PC-9 (cell line): ENCODE results near the gene CAPN5. TPM values are rescaled to one million over a fixed set of nuclear protein-coding genes. Genes with fewer than 3 reads are reported as not detected.

Experiments used
- BruUV-seq: library from RNA; stranded (reverse); fragments of 400-500 nt; replicated peaks from 2 replicates; lab custom pipeline; 2021; lab: Mats Ljungman, UMichigan
- CTCF ChIA-PET: fragments of 300-600 bp; sonication (Branson Sonifier 250); formaldehyde crosslinking; loops from one replicate; lab custom pipeline; 2022; ENCODE audit warnings: antibody characterized with exemption; lab: Charles Lee
- POLR2A ChIA-PET: fragments of 300-600 bp; sonication (Branson Sonifier 250); formaldehyde crosslinking; loops from one replicate; lab custom pipeline; 2022; ENCODE audit warnings: antibody characterized with exemption; ENCODE audit not compliant: unreplicated experiment; lab: Charles Lee
- DNase-seq, 2 experiments: peaks; one replicate each; pipeline versions ENCODE4 v3.0.0 to v3.0.0-alpha.2; 2015 to 2022; ENCODE audit warnings: mixed read lengths in 1 of 2
- H2AFZ ChIP-seq: fragments of 200-600 bp; sonication (generic); 2 replicates; pipeline ENCODE4 v1.8.1; 2017; ENCODE audit warnings: antibody characterized with exemption
- H3F3A ChIP-seq: fragments of 200-600 bp; sonication (generic); 2 replicates; pipeline ENCODE4 v1.8.1; 2017; ENCODE audit warnings: antibody characterized with exemption, mild to moderate bottlenecking, low read depth; ENCODE audit not compliant: insufficient read depth
- H3K27ac ChIP-seq: fragments of 200-600 bp; sonication (generic); 2 replicates; pipeline ENCODE4 v1.6.1; 2016; ENCODE audit warnings: mixed run types
- H3K27me3 ChIP-seq: fragments of 200-600 bp; sonication (generic); 2 replicates; pipeline ENCODE4 v1.6.1; 2016; ENCODE audit warnings: low read depth, mixed run types; ENCODE audit not compliant: insufficient read depth
- H3K36me3 ChIP-seq: fragments of 200-600 bp; sonication (generic); 2 replicates; pipeline ENCODE4 v1.6.1; 2016; ENCODE audit warnings: low read depth, mixed run types
- H3K4me1 ChIP-seq: fragments of 200-600 bp; sonication (generic); replicated peaks from 2 replicates; pipeline ENCODE4 v1.6.1; 2016; ENCODE audit warnings: mixed run types; ENCODE audit not compliant: insufficient read depth
- H3K4me2 ChIP-seq: fragments of 200-600 bp; sonication (generic); 2 replicates; pipeline ENCODE4 v1.6.1; 2017; ENCODE audit warnings: mixed run types
- H3K4me3 ChIP-seq: fragments of 200-600 bp; sonication (generic); 2 replicates; pipeline ENCODE4 v1.6.1; 2016; ENCODE audit warnings: mixed run types
- H3K79me2 ChIP-seq: fragments of 200-600 bp; sonication (generic); 2 replicates; pipeline ENCODE4 v1.6.1; 2017; ENCODE audit warnings: low read depth, mixed run types
- H3K9me2 ChIP-seq: fragments of 200-600 bp; sonication (generic); 2 replicates; pipeline ENCODE4 v1.8.1; 2017; ENCODE audit warnings: mild to moderate bottlenecking; ENCODE audit not compliant: insufficient read depth
- H3K9me3 ChIP-seq: fragments of 200-600 bp; sonication (generic); 2 replicates; pipeline ENCODE4 v1.8.1; 2016; ENCODE audit warnings: low read depth; ENCODE audit not compliant: insufficient read depth
- H4K20me1 ChIP-seq: fragments of 200-600 bp; sonication (generic); 2 replicates; pipeline ENCODE4 v1.8.1; 2017; ENCODE audit not compliant: insufficient read depth
- EZH2 ChIP-seq: fragments of 200-600 bp; sonication (generic); IDR thresholded peaks from 2 replicates; pipeline ENCODE4 v1.8.0; 2017; ENCODE audit warnings: antibody characterized with exemption, low read depth
- intact Hi-C: fragments of 100-400 bp; cut with micrococcal nuclease; formaldehyde crosslinking; loops from one replicate; pipeline ENCODE4 v1.10.0; 2022; ENCODE audit not compliant: unreplicated experiment
- total RNA-seq: library from RNA; stranded (reverse); gene quantifications from 2 replicates; pipeline ENCODE4 v1.2.3, GENCODE V29; 2021
- TF ChIP-seq, protein P1 (sequence below): fragments of 200-600 bp; sonication (generic); conservative IDR thresholded peaks from 2 replicates; pipeline ENCODE4 v1.6.1; 2017; ENCODE audit warnings: mixed run types, antibody characterized with exemption, mild to moderate bottlenecking, moderate library complexity

CAPN5 gene
- total RNA-seq, 1 experiment from 2014 or later, result 9.9 TPM

DNA sequence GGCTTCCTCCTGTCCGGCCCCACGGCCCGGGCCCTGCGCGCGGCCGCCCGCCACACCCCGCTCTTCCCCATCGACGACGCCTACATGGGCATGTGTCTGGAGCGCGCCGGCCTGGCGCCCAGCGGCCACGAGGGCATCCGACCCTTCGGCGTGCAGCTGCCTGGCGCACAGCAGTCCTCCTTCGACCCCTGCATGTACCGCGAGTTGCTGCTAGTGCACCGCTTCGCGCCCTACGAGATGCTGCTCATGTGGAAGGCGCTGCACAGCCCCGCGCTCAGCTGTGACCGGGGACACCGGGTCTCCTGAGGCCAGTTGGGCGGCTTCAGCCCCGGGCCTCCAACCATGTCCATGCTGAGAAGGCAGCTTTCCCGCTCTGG is 26.4 kb upstream of the CAPN5 start:
- Histone ChIP-seq H3K4me3 (no peak overlapping the region), H3K79me2 (no peaks in the 10 kb centered on the region), H3K27me3 (no peaks in the 10 kb centered on the region), H3F3A (peaks cover 4% of the 10 kb centered on the region; the same call in 1 of the 2 replicates), H3K9me3 (no peaks in the 10 kb centered on the region), H3K36me3 (no peaks in the 10 kb centered on the region), H3K27ac (no peak overlapping the region), H3K9me2 (no peaks in the 10 kb centered on the region), H2AFZ (no peak overlapping the region), H3K4me2 (no peak overlapping the region), H4K20me1 (no peaks in the 10 kb centered on the region), H3K4me1 (peaks cover 25% of the 10 kb centered on the region)
- intact Hi-C loops, result no loop called here
- POLR2A ChIA-PET, result no interaction called here
- CTCF ChIA-PET, result no interaction called here
- BruUV-seq, result no TSS peak
- DNase-seq, result no peak
- no peak for TF ChIP-seq EZH2
- TF ChIP-seq, protein P1, sequence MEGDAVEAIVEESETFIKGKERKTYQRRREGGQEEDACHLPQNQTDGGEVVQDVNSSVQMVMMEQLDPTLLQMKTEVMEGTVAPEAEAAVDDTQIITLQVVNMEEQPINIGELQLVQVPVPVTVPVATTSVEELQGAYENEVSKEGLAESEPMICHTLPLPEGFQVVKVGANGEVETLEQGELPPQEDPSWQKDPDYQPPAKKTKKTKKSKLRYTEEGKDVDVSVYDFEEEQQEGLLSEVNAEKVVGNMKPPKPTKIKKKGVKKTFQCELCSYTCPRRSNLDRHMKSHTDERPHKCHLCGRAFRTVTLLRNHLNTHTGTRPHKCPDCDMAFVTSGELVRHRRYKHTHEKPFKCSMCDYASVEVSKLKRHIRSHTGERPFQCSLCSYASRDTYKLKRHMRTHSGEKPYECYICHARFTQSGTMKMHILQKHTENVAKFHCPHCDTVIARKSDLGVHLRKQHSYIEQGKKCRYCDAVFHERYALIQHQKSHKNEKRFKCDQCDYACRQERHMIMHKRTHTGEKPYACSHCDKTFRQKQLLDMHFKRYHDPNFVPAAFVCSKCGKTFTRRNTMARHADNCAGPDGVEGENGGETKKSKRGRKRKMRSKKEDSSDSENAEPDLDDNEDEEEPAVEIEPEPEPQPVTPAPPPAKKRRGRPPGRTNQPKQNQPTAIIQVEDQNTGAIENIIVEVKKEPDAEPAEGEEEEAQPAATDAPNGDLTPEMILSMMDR, result no peak

DNA sequence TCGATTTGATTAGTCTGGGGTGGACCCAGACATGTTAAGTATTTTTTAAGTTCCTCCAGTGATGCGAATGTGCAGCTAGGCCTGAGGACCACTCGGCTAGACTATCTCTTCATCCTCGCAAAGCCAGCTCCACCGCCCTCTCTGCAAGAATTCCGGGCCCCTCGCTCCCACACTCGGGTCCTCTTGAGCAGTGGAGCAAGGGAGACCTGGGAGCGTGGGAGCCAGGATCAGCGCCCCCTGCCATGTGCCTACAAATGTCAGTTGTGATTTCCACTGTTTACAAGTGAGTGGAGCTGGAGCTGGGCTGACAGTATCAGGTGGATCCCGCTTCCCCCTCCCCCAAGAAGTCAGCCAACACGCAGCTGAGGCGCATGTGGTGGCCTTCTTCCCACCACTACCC is 25.9 kb upstream of the CAPN5 start:
- no peak for TF ChIP-seq EZH2
- TF ChIP-seq, protein P1, result no peak
- no peak overlapping the region for H2AFZ ChIP-seq
- H3K4me1 ChIP-seq, result peaks cover 20% of the 10 kb centered on the region
- DNase-seq, result no peak
- H3K36me3 ChIP-seq, result no peaks in the 10 kb centered on the region
- H3K79me2 ChIP-seq, result no peaks in the 10 kb centered on the region
- CTCF ChIA-PET, result no interaction called here
- H3F3A ChIP-seq, result no peaks in the 10 kb centered on the region; the same call in 1 of the 2 replicates
- H3K9me2 ChIP-seq, result no peaks in the 10 kb centered on the region
- intact Hi-C loops, result no loop called here
- H3K27me3 ChIP-seq, result no peaks in the 10 kb centered on the region
- BruUV-seq, result no TSS peak
- H3K4me2 ChIP-seq, result no peak overlapping the region
- H4K20me1 ChIP-seq, result no peaks in the 10 kb centered on the region
- POLR2A ChIA-PET, result interaction anchor here (0.6 kb wide), 1 partner anchor 236 kb away, joined by 6 read pairs; no protein-coding TSS in a partner anchor
- no peaks in the 10 kb centered on the region for H3K9me3 ChIP-seq
- no peak overlapping the region for H3K27ac ChIP-seq
- no peak overlapping the region for H3K4me3 ChIP-seq

DNA sequence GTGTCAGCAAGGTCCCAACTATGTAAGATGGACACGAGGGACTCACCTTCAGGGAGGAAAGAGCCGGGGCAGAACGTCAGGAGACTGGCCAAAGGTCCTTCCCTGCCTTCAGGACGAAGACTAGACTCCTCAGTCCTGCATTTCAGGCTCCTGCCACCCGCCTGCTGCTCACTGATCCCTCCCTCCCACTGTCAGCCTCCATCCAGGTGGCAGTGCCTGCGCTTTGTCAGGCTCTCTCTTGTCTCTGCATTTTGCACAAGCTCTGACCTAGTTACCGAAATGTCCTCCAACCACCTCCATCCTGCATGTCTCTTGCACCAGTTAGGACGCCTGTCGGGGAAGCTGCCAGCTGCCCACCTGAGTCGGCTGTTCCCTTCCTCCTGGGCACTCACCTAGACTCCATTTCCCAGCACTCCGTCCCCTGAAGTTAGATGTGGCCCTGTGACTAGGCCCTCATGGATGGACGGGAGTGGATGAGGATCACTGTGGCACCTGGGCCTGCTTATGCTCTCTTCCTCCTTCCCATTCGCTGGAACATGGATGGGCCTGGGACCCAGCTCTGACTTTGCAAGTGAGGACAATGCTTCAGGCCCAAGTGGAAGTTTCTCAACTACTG is 24.6 kb upstream of the CAPN5 start:
- CTCF ChIA-PET, result interaction anchor here (0.6 kb wide), 1 partner anchor 122 kb away, joined by 3 read pairs; no protein-coding TSS in a partner anchor
- Histone ChIP-seq H3K4me2 (no peak overlapping the region), H3K9me3 (no peaks in the 10 kb centered on the region), H3K27me3 (no peaks in the 10 kb centered on the region), H3K79me2 (no peaks in the 10 kb centered on the region), H4K20me1 (no peaks in the 10 kb centered on the region), H3K36me3 (no peaks in the 10 kb centered on the region), H3K4me1 (peaks cover 18% of the 10 kb centered on the region), H3K27ac (no peak overlapping the region), H3F3A (peaks cover 9% of the 10 kb centered on the region; the same call in 1 of the 2 replicates), H3K4me3 (no peak overlapping the region), H2AFZ (no peak overlapping the region), H3K9me2 (no peaks in the 10 kb centered on the region)
- POLR2A ChIA-PET, result no interaction called here
- no peak for DNase-seq
- no TSS peak for BruUV-seq
- TF ChIP-seq, protein P1, result no peak
- intact Hi-C loops, result no loop called here
